Activated effector memory CD4-positive, alpha-beta T cell treated with anti-CD3 and anti-CD28 coated beads, Interleukin-2, amount 50 U/mL, for 16 hours (primary cell): Measurements from ENCODE around the gene DSC2.
"Not testable (repeated sequence)": the region's sequence is repeated elsewhere in the genome, so short reads cannot be mapped to it uniquely, and the experiment has no call there.

ENCODE experiments used
- DNase-seq: peaks from one replicate; pipeline ENCODE4 v3.0.0-alpha.2; 2020

The DSC2 gene

DNA sequence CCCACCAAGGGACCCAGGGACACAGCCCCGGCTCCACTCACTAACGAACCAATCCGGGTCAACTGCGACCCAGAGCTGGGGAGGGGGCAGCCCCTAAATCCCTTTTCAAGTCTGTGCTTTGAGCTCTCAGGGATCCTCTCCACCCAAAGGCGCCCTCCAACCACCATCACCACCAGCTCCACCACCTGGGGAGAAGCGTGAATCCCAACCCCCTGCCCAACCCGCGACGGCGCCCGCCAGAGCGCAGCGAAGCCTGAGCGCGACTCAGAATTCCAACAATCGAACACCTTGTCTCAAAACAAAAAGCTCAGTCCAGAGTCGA is 60.2 kb downstream of the DSC2 start:
- DNase-seq = no peak

DNA sequence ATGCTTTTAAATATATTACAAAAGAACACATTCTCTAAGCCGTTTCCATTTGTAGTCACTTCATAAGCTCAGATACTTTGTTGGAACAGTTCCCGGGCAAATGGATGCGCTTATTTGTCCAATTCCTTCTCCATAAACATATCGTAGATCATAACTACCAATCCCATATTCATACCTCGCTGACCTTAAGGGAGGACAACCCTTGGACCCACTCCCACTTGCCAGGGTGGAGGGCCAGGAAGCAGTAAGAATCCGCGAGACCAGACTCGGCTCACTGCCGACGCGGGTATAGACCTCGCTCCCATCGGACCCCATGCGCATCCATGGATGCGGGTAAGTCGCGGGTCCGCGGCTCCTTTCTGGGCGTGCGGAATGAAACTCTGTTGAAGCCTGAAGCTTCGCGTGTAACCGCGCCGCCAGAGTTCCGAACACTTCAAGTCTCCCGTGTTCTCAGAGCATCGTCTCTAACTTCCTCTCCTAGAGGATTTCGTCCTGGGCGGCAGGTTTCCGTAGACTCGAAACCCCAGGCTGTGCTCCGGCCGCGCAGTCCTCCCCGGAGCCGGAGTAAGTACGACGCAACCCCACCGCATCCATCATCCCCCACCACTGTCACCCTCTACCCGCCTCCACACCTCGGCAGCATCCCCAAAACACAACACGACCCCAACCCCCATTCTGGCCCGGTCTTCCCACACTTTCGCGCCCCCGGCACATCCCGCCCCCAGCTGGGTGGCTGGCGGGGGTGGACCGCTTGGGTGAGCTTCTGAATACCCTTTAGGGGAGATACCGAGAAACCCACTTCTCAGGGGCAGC is 60.7 kb downstream of the DSC2 start:
- DNase-seq = no peak

DNA sequence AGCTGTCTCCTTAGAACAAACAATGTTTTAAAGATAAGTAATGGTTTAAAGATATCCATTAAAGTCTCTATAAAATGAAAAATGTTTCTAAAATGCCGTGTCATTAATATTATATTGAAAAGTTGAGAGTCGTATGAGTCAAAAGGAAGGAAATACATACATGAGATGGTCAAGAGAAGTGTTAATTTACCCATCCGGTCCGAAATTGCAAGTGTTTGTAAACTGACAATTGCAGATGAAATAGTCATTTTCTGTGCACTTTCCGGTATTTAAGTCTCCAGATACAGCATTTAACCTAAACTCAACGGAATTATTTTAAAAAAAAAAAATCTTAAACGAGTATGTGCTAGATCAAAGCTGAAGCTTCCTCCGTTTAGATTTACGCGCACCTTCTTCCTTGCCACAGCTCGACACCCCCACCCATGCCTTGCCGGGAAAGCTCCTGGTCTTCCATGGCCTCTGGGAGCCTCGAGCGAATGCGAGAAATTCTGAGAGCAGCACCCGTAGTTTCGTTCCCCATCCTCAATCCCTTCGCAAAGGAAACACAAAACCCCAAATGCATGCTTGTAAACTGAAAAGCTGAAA is 61.4 kb downstream of the DSC2 start:
- no peak for DNase-seq

DNA sequence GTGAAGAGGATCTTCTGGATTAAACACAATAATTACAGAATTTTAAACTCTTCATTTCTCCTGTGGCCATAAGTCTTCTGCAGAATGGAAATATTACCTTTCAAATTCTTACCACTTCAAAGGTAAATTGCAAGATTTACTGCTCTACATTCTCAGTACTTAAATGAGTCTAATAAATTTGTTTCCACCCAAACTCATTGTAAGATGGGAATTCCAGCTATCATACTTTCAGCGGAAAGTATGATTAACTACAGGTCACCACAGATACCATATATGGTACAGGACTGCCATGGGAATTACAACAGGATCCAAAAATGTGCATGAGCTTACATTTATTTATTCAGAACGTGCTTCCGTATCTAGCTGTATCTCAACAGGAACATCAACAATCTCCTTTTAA is 62.8 kb downstream of the DSC2 start:
- no peak for DNase-seq

DNA sequence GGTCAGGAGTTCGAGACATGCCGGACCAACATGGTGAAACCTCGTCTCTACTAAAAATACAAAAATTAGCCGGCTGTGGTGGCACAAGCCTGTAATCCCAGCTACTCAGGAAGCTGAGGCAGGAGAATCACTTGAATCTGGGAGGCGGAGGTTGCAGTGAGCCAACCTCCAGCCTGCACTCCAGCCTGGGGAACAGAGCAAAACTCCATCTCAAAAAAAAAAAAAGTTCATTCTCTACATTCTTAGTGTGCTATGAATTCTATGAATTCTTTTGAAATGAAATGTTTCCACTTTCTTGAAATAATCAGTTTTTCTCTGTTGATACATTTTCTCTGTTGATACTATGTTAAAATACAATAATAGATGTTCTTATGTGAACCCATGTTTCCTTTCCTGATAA is 64.5 kb downstream of the DSC2 start:
- DNase-seq = not testable (repeated sequence)

DNA sequence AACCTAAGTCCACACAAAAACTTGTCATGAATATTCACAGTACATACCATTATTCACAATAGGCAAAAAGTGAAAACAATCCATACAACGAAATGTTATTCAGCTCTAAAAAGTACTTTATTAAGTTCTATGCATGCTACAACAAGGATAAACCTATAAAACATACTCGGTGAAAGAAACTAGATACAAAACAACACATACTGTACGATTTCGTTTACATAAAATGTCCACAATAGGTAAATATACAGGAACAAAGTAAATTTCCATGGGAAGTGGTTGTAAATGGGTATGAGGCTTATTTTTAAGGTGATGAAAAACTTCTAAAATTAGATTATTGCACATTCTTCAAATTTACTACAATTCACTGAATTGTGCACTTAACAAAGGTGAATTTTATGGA is 67.7 kb downstream of the DSC2 start:
- DNase-seq = no peak

DNA sequence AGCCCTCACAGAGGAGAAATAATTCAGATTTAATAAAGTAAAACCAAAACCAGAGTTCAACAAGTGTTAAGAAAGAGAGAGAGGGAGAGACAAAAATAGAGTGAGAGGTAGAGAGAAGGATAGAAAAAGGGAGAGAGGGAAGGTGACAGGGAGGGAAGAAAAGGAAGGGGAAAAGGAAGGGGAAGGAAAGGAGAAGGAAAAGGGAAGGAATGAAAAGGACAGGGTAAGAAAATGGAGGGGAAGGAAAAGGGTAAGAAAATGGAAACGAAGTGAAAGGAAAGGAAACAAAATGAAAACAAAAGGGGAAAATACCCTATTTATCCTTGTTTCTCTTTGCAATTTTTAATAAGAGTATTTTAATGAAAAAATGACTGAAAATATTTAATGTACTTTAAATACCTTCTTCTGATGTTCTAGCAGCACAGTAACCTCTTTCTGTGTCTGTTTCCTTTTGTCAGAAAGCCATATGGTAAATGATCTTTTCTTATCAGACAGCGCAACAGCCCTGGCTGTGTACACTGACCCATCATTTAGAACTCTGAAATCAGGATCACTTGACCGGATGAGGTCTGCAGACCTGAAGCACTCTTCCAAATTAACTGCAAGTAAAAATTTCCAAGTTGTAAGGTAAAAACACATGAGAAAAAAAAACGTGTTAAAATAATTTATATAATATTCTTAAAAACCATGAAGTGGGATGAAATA is 71.5 kb downstream of the DSC2 start:
- no peak for DNase-seq

DNA sequence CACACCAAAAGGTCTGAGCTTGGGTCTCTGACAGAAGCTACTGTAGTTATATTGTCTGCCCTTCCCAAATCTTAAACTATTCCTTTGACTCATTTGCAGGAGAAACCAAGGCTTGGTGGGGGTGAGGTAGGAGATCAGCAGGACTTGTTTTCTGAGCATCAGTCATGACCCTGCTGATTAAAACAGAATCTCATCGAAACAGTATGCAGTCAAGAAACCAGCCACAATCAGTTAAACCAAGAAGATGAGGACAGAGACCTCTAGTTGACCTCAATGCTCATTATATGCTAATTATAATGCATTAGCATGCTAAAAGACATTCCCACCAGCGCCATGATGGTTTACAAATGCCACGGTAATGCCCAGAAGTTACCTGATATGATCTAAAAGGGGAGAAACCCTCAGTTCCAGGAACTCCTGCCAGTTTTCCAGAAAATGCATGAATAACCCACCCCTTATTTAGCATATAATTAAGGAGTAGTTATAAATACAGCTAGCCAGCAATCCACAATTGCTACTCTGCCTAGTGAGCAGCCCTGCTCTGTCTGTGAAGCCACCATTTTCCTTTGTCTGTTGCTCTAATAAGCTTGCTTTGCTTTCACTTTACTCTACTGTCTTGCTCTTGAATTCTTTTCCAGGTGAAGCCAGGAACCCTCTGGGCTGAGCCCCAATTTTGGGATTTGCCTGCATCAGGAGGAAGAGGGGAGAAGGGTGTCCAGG is 86.3 kb downstream of the DSC2 start:
- no peak for DNase-seq

DNA sequence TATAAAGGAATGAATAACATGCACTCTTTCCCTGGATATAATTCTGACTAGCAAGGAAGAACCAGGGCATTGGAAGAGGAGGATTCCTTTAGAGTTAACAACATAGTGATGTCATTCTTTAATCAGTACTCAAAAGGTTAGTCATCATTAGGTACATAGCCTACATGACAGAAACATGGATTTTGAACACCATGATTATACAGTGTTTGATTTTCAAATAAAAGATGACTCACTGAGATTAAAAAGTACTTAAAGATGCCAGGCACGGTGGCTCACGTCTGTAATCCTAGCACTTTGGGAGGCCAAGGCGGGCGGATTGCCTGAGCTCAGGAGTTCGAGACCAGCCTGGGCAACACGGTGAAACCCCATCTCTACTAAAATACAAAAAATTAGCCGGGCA is 90.8 kb downstream of the DSC2 start:
- DNase-seq = not testable (repeated sequence)

DNA sequence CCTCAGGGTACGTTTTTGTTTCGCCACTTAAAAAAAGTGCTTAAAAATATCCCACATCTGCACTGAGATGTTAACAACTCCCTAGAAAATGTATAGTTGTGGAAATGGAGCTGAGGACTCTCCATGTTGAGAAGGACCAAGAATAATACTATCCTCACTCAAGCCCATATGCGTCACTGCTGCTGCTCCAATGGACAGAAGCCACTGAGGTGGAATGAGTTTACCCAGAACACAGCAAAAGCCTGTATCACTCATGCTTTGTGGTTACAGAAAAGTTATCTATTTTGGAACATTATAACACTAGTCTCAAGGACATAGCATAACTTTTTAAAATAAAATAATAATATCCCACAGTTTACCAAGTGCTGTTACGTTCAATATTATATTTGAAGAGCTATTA is 91.6 kb downstream of the DSC2 start:
- DNase-seq = no peak
